ENCODE data around the gene ETV4. TPM values are rescaled to one million over a fixed set of nuclear protein-coding genes. Genes with fewer than 3 reads are reported as not detected.
A peak's percentile ranks its signal among the peaks of the same experiment; 100 is the strongest.

ETV4 gene
- total RNA-seq, 2 donors from 2014 or later, result 51.1 to 83.0 TPM

DNA sequence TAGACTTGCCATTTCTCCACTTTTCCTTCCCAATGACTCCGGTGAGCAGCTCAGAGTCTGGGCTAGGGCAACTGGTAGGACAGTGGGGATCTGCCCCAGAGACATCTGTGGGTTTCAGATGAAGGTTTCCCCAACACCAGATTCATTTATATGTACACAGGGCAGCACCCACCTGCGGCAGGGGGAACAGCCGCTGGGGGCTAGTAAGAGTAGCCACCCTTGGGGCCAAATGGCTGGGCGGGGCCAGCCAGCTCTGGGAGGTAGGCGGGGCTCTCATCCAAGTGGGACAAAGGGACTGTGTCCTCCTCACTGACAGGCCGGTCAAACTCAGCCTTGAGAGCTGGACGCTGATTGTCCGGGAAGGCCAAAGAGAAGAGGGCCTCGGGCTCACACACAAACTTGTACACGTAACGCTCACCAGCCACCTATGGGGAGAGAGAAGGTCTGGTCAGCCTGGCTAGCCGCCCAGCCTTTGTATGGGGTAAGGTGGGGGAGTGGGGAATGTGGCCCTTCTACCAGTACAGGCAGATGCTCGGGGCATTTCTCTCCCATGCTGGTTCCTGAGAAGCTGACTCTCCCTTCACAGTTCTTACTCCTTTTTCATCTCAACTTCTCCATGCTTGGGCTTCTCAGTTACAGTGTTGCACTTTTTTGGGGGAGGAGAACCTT lies 17.7 kb downstream of the ETV4 start:
- Histone ChIP-seq H3K27me3 (ENCODE audit: control insufficient read depth, insufficient read depth, low read length, poor library complexity, severe bottlenecking) (no peaks in the 10 kb centered on the region), H3K36me3 (ENCODE audit: control insufficient read depth, insufficient read depth, low read length) (peaks cover 74% of the 10 kb centered on the region), H3K4me3 (ENCODE audit: low read length) (no peak overlapping the region), H3K4me1 (ENCODE audit: control insufficient read depth, insufficient read depth, low read length) (peaks cover 37% of the 10 kb centered on the region), H3K9ac (ENCODE audit: extremely low read depth, low read length, poor library complexity, severe bottlenecking) (no peak overlapping the region), H3K9me3 (ENCODE audit: control insufficient read depth, low read length) (no peaks in the 10 kb centered on the region), H3K27ac (ENCODE audit: low read depth, low read length) (no peak overlapping the region)
- DNase-seq, result no peak
- Mint-ChIP-seq H3K27ac (peak overlapping the region; percentile 66), H3K4me3 (no peak overlapping the region), H3K27me3 (ENCODE audit: insufficient read depth) (no peaks in the 10 kb centered on the region), H3K36me3 (ENCODE audit: low read depth) (peaks cover 48% of the 10 kb centered on the region), H3K9me3 (no peaks in the 10 kb centered on the region), H3K4me1 (peaks cover 54% of the 10 kb centered on the region)
- TF ChIP-seq, protein P1, sequence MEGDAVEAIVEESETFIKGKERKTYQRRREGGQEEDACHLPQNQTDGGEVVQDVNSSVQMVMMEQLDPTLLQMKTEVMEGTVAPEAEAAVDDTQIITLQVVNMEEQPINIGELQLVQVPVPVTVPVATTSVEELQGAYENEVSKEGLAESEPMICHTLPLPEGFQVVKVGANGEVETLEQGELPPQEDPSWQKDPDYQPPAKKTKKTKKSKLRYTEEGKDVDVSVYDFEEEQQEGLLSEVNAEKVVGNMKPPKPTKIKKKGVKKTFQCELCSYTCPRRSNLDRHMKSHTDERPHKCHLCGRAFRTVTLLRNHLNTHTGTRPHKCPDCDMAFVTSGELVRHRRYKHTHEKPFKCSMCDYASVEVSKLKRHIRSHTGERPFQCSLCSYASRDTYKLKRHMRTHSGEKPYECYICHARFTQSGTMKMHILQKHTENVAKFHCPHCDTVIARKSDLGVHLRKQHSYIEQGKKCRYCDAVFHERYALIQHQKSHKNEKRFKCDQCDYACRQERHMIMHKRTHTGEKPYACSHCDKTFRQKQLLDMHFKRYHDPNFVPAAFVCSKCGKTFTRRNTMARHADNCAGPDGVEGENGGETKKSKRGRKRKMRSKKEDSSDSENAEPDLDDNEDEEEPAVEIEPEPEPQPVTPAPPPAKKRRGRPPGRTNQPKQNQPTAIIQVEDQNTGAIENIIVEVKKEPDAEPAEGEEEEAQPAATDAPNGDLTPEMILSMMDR (conservative IDR thresholded peaks at IDR 0.05), result no peak
- 93 to 94% methylated on average over 5 to 13 of the region's 13 CpGs for WGBS, 2 experiments (ENCODE audit: insufficient coverage in 1 of 2, insufficient read length in 1 of 2)

DNA sequence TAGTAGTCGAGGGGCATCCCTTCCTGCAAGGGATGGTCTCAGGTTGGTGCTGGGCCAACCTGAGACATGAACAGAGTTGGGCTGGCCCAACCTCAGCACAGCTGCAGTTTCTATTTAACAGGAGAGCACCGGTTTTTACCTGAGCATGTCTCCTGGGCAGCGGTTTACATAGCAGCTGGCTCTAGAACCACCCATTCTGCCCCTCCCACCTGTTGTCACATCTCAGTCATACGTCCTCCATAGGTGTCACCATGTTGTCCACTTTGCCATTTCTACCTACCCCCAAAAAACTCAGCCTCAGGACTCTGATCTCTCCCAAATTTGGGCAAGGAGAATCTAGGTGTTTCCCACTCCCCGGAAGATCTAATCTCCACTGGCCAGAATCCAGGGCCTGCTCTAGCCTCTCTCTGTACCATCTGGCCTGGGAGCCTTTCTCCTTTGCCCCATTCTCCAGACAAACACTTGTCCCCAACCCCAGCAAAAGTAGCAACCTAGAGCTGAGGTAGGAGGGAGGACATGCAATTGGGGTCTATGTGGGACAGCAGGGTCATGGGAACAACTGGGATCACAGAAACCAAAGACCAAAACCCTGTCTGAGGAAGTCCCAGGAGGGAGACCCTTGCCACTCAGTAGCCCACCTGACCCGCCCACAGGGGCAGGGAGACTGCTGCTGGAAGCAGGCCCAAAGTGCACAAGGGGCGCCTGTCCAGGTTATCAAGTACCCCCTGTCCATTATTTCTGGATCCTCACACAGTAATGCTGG lies 19.1 kb downstream of the ETV4 start:
- 89 to 93% methylated on average over 4 to 7 of the region's 7 CpGs for WGBS, 2 experiments (ENCODE audit: insufficient coverage in 1 of 2, insufficient read length in 1 of 2)
- TF ChIP-seq, protein P1 (conservative IDR thresholded peaks at IDR 0.05), result no peak
- no peak overlapping the region for H3K27ac ChIP-seq (ENCODE audit: low read depth, low read length)
- no peaks in the 10 kb centered on the region for H3K27me3 ChIP-seq (ENCODE audit: control insufficient read depth, insufficient read depth, low read length, poor library complexity, severe bottlenecking)
- Mint-ChIP-seq H3K27me3 (ENCODE audit: insufficient read depth) (no peaks in the 10 kb centered on the region), H3K4me1 (peaks cover 54% of the 10 kb centered on the region), H3K4me3 (no peak overlapping the region), H3K9me3 (no peaks in the 10 kb centered on the region), H3K27ac (peak overlapping the region; percentile 61), H3K36me3 (ENCODE audit: low read depth) (peaks cover 51% of the 10 kb centered on the region)
- H3K4me3 ChIP-seq (ENCODE audit: low read length), result no peak overlapping the region
- DNase-seq, result no peak
- no peak overlapping the region for H3K9ac ChIP-seq (ENCODE audit: extremely low read depth, low read length, poor library complexity, severe bottlenecking)
- H3K9me3 ChIP-seq (ENCODE audit: control insufficient read depth, low read length), result no peaks in the 10 kb centered on the region
- peaks cover 37% of the 10 kb centered on the region for H3K4me1 ChIP-seq (ENCODE audit: control insufficient read depth, insufficient read depth, low read length)
- peaks cover 73% of the 10 kb centered on the region for H3K36me3 ChIP-seq (ENCODE audit: control insufficient read depth, insufficient read depth, low read length)

DNA sequence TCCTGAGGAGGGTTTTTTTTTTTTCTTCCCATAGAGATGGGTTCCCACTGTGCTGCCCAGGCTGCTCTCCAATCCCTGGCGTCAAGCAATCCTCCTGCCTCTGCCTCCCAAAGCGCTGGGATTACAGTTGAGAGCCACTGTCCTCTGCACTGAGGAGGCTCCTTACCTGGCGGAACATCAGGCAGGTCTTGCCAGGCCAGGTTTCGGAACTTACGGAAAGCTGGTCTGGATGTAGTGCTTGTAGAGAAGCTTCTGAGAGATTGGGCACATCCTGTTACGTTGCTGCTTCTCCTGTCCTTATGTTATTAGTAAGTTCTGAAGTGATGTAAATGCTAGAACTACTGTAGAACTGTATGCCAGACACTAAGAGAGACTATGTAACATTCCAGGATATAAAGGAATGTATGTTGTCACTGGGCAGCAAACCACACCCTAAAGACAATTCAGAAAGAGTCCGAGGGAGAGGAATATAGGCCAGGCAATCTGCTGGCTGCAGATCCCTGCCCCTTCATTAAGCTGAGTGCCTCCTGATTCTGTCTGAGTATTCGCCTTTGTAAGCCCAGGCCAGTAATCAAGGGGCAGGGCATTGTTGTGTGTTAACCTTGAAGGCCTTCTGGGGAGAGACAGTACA lies 21.1 kb downstream of the ETV4 start:
- Histone ChIP-seq H3K4me3 (ENCODE audit: low read length) (no peak overlapping the region), H3K27ac (ENCODE audit: low read depth, low read length) (no peak overlapping the region), H3K9me3 (ENCODE audit: control insufficient read depth, low read length) (no peaks in the 10 kb centered on the region), H3K9ac (ENCODE audit: extremely low read depth, low read length, poor library complexity, severe bottlenecking) (no peak overlapping the region), H3K36me3 (ENCODE audit: control insufficient read depth, insufficient read depth, low read length) (peaks cover 87% of the 10 kb centered on the region), H3K4me1 (ENCODE audit: control insufficient read depth, insufficient read depth, low read length) (peaks cover 26% of the 10 kb centered on the region), H3K27me3 (ENCODE audit: control insufficient read depth, insufficient read depth, low read length, poor library complexity, severe bottlenecking) (no peaks in the 10 kb centered on the region)
- Mint-ChIP-seq H3K27me3 (ENCODE audit: insufficient read depth) (no peaks in the 10 kb centered on the region), H3K4me3 (no peak overlapping the region), H3K36me3 (ENCODE audit: low read depth) (peaks cover 67% of the 10 kb centered on the region), H3K9me3 (no peaks in the 10 kb centered on the region), H3K4me1 (peaks cover 41% of the 10 kb centered on the region), H3K27ac (peak overlapping the region; percentile 85)
- TF ChIP-seq, protein P1 (conservative IDR thresholded peaks at IDR 0.05), result no peak
- DNase-seq, result peak; percentile 45
- 93% methylated on average over 7 to 8 of the region's 8 CpGs for WGBS, 2 experiments (ENCODE audit: insufficient coverage in 1 of 2, insufficient read length in 1 of 2)
